Loucy (cell line): ENCODE measurements around the gene ALPK3.

Experiments used
- H2AFZ ChIP-seq: fragments of 200-600 bp; sonication (generic); 2 replicates; pipeline ENCODE4 v1.6.0; 2016; ENCODE audit warnings: antibody characterized with exemption, mild to moderate bottlenecking, low read length, moderate library complexity
- H3F3A ChIP-seq: fragments of 200-600 bp; 2 replicates; pipeline ENCODE4 v1.6.0; 2016; ENCODE audit warnings: antibody characterized with exemption, low read depth, mild to moderate bottlenecking
- H3K27me3 ChIP-seq: fragments of 200-600 bp; sonication (generic); 2 replicates; pipeline ENCODE4 v1.6.1; 2014; ENCODE audit warnings: low read length, mild to moderate bottlenecking; ENCODE audit not compliant: insufficient read depth, poor library complexity, severe bottlenecking
- H3K36me3 ChIP-seq: fragments of 200-600 bp; sonication (generic); 2 replicates; pipeline ENCODE4 v1.6.1; 2016; ENCODE audit warnings: low read length; ENCODE audit not compliant: insufficient read depth
- H3K4me1 ChIP-seq: fragments of 200-600 bp; sonication (generic); 2 replicates; pipeline ENCODE4 v1.5.1; 2014; ENCODE audit warnings: low read length, mild to moderate bottlenecking; ENCODE audit not compliant: insufficient read depth, poor library complexity, severe bottlenecking
- H3K4me2 ChIP-seq: fragments of 200-600 bp; sonication (generic); 2 replicates; pipeline ENCODE4 v1.6.0; 2014; ENCODE audit warnings: antibody characterized with exemption, low read length, low read depth, mild to moderate bottlenecking; ENCODE audit not compliant: poor library complexity, severe bottlenecking
- H3K4me3 ChIP-seq: fragments of 200-600 bp; sonication (generic); 2 replicates; pipeline ENCODE4 v1.5.1; 2014; ENCODE audit warnings: low read length, mild to moderate bottlenecking, mixed read lengths; ENCODE audit not compliant: poor library complexity, severe bottlenecking
- H3K79me2 ChIP-seq: fragments of 200-600 bp; sonication (generic); 2 replicates; pipeline ENCODE4 v1.6.1; 2014; ENCODE audit warnings: low read length; ENCODE audit not compliant: insufficient read depth
- H3K9ac ChIP-seq: fragments of 200-600 bp; sonication (generic); 2 replicates; pipeline ENCODE4 v1.6.0; 2014; ENCODE audit warnings: mild to moderate bottlenecking, low read depth, low read length, moderate library complexity; ENCODE audit not compliant: poor library complexity, severe bottlenecking
- H3K9me2 ChIP-seq: fragments of 200-600 bp; sonication (generic); replicated peaks from 2 replicates; pipeline ENCODE4 v1.6.1; 2016; ENCODE audit warnings: low read depth, low read length, mixed read lengths
- H3K9me3 ChIP-seq: fragments of 200-600 bp; sonication (generic); 2 replicates; pipeline ENCODE4 v1.6.1; 2014; ENCODE audit warnings: mild to moderate bottlenecking, antibody characterized with exemption, low read length, low read depth; ENCODE audit not compliant: insufficient read depth
- H4K20me1 ChIP-seq: fragments of 200-600 bp; sonication (generic); 2 replicates; pipeline ENCODE4 v1.6.0; 2014; ENCODE audit warnings: antibody characterized with exemption, low read length, mild to moderate bottlenecking; ENCODE audit not compliant: insufficient read depth, poor library complexity, severe bottlenecking
- CTCF ChIP-seq: fragments of 200-600 bp; sonication (generic); conservative IDR thresholded peaks from 2 replicates; pipeline ENCODE4 v1.5.1; 2014; ENCODE audit warnings: mild to moderate bottlenecking, antibody characterized with exemption, low read length
- EZH2phosphoT487 ChIP-seq: fragments of 200-600 bp; IDR thresholded peaks from 2 replicates; pipeline ENCODE4 v1.6.1; 2018; ENCODE audit warnings: antibody characterized with exemption, mild to moderate bottlenecking, moderate library complexity, borderline replicate concordance

The ALPK3 gene

GRCh38 chr15:84829428-84829827 lies 12.3 kb downstream of the ALPK3 start:
- Histone ChIP-seq H3K9me3 (no peaks in the 10 kb centered on the region), H3K27me3 (no peaks in the 10 kb centered on the region), H3K79me2 (no peaks in the 10 kb centered on the region), H3K4me3 (no peak overlapping the region), H4K20me1 (no peaks in the 10 kb centered on the region), H3K36me3 (no peaks in the 10 kb centered on the region), H2AFZ (no peak overlapping the region), H3K9me2 (no peaks in the 10 kb centered on the region), H3K9ac (no peak overlapping the region), H3K4me1 (no peaks in the 10 kb centered on the region), H3K4me2 (no peak overlapping the region), H3F3A (no peaks in the 10 kb centered on the region)
- TF ChIP-seq CTCF: no peak
- TF ChIP-seq EZH2phosphoT487: no peak

GRCh38 chr15:84830036-84830435 lies 12.9 kb downstream of the ALPK3 start:
- TF ChIP-seq CTCF (no peak), EZH2phosphoT487 (no peak)
- no peak overlapping the region for H3K4me2 ChIP-seq
- no peaks in the 10 kb centered on the region for H3K9me3 ChIP-seq
- H3K27me3 ChIP-seq: no peaks in the 10 kb centered on the region
- H3K36me3 ChIP-seq: no peaks in the 10 kb centered on the region
- no peak overlapping the region for H3K9ac ChIP-seq
- H3F3A ChIP-seq: no peaks in the 10 kb centered on the region
- H2AFZ ChIP-seq: no peak overlapping the region
- no peaks in the 10 kb centered on the region for H4K20me1 ChIP-seq
- no peaks in the 10 kb centered on the region for H3K9me2 ChIP-seq
- H3K79me2 ChIP-seq: no peaks in the 10 kb centered on the region
- no peaks in the 10 kb centered on the region for H3K4me1 ChIP-seq
- H3K4me3 ChIP-seq: no peak overlapping the region

- H3F3A ChIP-seq: no peaks in the 10 kb centered on the region
- H3K36me3 ChIP-seq: no peaks in the 10 kb centered on the region
- H4K20me1 ChIP-seq: no peaks in the 10 kb centered on the region
- no peaks in the 10 kb centered on the region for H3K9me2 ChIP-seq
- H3K9ac ChIP-seq: no peak overlapping the region
- no peaks in the 10 kb centered on the region for H3K9me3 ChIP-seq
- no peak for TF ChIP-seq CTCF
- TF ChIP-seq EZH2phosphoT487: no peak
- no peak overlapping the region for H3K4me2 ChIP-seq
- H3K4me3 ChIP-seq: no peak overlapping the region
- H3K27me3 ChIP-seq: no peaks in the 10 kb centered on the region
- H3K79me2 ChIP-seq: no peaks in the 10 kb centered on the region
- no peaks in the 10 kb centered on the region for H3K4me1 ChIP-seq
- no peak overlapping the region for H2AFZ ChIP-seq
Measured at GRCh38 chr15:84831028-84831427, 13.9 kb downstream of the ALPK3 start.
